Epidermal melanocyte (primary cell): Measurements from ENCODE around the gene TTC24.
A peak's percentile ranks its signal among the peaks of the same experiment; 100 is the strongest.
"Not testable (repeated sequence)": the region's sequence is repeated elsewhere in the genome, so short reads cannot be mapped to it uniquely, and the experiment has no call there.

Experiments used
- DNase-seq: peaks from one replicate; pipeline ENCODE4 v3.0.0; 2011; ENCODE audit warnings: low spot score; ENCODE audit not compliant: insufficient read length

TTC24 gene

DNA sequence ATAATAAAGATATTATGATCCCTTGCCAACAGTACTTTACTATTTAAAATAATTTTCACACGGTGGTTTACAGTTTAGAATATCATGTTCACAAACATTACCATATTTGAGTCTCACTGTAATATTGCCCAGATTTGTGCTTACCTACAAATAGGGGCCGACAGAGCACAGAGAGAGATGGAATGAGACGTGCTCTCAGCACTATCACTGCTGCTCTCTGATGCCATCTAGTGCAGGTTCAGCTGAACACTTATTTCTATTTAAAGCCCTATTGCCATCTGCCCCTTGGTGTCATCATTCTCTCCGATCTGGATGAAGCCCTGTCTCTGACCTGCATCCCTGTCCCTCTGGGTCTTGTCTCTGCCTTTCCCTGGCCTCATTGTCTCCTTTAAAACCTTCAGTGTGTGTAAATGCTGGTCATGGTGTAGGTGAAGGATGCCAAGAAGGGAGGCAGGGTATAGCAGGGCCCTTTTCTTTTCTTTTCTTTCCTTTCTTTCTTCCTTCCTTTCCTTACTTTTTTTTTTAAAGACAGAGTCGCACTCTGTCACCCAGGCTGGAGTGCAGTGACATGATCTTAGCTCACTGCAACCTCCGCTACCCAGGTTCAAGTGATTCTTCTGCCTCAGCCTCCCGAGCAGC lies 28.6 kb downstream of the TTC24 start:
- no peak for DNase-seq

DNA sequence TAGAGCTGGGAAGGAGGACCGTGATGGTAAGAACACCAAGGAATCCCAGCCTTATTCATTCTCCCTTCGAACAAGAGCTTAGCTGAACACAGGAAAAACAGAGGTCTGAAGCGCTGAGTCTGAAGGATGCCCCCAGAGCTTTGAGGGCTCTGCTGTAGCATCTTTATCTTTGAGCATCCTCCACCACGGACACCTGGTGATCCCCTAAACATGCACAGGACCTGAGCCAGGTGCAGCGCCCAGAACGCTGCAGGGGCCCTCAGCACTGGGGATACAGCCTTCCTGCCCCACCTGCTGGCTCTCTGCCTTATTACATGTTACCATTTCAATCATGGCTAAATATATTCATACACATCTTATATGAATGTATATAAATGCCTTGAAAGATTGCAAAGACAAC lies 29.5 kb downstream of the TTC24 start:
- no peak for DNase-seq

DNA sequence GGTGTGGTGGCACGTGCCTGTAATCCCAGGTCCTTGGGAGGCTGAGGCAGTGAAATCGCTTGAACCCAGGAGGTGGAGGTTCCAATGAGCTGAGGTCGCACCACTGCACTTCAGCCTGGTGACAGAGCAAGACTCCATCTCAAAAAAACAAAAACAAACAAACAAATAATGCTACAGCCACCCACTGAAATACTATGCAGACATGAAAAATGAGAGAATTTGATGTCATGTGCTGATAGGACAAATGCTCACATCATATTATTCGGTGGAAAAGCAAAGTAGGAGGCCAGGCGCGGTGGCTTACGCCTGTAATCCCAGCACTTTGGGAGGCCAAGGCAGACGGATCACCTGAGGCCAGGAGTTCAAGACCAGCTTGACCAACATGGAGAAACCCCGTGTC lies 30.5 kb downstream of the TTC24 start:
- DNase-seq: not testable (repeated sequence)

DNA sequence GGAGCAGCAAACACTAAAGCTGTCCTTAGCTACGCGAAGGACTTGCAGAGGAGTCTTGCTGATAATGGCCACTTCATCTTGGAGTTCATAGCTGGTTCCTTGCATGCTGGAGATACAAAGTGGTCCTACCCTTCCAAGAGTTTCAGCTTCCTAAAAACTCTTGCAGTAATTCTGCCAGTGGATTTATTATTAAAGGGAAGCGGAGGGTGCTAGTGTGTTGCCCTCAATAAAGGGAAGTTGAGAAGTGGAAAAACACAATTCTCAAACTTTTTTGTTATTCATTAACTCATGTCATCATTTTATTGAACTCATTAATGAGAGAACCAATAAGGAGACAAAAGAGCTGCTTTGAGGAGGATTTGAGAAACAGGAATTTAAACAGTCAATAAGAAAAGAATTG lies 33.1 kb downstream of the TTC24 start:
- no peak for DNase-seq

DNA sequence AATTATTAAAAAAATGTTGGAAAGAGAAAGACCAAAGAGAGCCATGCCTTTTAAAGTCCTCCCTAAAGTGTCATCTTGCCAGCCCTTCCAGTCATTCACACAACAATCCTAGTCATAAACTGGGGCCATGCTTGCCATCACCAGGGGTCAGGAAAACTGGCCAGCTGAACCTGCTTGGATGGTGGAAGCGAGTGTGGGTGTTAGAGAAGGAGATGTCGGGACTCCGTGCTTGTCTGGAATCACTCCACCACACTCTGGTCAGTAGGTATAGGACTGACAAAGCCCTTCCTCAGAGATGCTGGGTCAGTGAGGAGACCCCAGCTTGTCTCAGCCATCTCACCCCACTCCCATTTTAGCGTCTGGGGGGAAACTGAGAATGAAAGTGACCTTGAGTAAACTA lies 36.4 kb downstream of the TTC24 start:
- DNase-seq: no peak

DNA sequence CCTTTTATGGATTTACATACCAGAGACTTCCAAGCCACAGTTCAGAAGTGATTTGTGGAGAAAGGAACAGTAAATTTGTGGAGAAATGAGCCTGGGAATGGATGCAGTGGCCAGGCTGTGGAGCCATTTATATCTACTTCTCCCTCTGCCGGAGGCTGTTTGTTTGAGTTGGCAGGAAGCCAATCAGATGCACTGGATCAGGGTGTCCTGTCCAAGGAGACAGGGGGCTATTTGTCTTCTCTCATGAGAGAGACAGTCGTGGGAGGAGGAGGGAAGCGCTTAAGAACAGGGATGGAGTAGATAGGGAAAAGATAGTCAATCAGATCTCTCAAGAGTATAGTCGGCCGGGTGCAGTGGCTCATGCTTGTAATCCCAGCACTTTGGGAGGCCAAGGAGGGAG lies 36.9 kb downstream of the TTC24 start:
- peak; percentile 86 for DNase-seq

DNA sequence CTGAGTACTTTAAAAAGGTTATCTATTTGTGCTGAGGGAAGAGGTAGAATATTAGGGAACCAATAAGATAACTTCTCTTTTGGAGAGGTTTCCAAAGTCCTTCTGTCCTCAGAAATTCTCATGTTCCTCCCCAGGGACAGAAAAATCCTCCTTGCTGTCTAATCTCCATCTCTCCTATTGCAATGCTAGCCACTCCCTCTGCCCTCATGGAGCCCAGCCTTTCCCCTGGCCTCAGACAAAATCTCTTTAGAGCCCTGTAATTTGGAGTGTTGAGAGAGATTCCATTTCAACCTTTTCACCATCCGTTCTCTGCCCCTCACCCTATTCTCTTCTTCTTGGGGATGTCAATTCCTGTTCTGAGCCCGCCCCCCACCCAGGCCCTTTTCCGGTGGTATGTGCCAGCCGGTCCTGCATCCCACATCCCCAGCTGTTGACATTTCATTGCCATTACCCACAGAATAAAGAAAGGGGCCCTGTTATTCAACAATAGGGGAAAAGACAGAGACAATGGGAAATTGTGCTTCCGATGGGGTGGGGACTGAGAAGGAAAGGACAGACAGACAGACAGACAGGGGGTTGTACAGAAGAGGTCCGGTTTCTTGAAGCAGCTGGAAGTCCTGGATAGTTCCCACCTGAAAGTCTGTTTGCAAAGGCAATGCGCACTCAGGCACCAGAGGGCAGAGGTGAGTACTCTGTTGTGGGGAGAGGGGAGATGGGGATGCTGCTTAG lies 39.5 kb downstream of the TTC24 start, which contains the start of gene HAPLN2:
Gene HAPLN2 (plus strand): TSS at position 563 of the 729 bp plus-strand sequence. CDS start 4,076 bp downstream, outside the sequence.
- no peak for DNase-seq

DNA sequence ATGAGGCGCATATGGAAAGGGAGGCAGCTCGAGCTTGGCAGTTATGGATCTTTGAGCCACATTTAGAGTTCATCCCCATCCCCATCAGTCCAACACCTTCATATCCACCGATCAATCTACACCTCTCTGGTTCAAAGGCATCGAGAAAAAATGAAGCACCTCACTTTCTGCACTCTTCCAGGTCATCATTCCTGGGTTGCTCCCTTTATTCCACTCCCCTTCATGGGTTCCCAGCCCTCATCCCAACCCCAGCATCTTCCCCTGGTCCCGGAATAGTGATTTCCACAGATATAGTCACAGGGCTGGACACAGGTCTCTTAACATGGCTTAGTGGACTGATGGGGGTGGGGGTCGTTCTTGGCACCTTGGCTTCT lies 40.0 kb downstream of the TTC24 start:
- DNase-seq: no peak

DNA sequence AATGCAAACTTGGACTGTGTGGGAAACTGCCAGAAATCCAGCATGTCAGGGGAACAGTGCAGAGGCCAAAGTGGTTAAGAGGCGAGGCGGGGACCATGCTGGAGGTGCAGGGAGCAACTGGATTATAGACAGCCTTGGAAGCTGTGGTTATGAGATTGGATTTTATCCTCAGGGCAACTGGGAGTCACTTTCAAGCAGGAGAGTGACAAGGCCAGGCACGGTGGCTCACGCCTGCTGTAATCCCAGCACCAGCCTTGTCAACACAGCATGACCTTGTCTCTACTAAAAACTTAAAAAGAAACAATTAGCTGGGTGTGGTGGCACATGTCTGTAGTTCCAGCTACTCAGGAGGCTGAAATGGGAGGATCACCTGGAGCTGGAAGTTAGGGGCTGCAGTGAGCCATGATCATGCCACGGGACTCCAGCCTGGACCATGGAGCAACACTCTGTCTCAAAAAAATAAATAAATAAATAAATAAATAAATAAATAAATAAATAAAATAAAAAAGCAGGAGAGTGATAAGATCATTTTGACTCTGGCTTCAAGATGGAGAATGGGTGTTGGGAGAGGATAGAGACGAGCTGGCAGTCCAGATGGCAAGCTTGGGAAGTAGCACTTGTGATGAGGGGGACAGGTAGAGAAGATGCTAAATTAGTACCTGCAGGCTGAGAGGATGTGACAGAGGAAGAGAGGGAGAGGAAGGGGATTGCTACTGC lies 43.2 kb downstream of the TTC24 start:
- no peak for DNase-seq

DNA sequence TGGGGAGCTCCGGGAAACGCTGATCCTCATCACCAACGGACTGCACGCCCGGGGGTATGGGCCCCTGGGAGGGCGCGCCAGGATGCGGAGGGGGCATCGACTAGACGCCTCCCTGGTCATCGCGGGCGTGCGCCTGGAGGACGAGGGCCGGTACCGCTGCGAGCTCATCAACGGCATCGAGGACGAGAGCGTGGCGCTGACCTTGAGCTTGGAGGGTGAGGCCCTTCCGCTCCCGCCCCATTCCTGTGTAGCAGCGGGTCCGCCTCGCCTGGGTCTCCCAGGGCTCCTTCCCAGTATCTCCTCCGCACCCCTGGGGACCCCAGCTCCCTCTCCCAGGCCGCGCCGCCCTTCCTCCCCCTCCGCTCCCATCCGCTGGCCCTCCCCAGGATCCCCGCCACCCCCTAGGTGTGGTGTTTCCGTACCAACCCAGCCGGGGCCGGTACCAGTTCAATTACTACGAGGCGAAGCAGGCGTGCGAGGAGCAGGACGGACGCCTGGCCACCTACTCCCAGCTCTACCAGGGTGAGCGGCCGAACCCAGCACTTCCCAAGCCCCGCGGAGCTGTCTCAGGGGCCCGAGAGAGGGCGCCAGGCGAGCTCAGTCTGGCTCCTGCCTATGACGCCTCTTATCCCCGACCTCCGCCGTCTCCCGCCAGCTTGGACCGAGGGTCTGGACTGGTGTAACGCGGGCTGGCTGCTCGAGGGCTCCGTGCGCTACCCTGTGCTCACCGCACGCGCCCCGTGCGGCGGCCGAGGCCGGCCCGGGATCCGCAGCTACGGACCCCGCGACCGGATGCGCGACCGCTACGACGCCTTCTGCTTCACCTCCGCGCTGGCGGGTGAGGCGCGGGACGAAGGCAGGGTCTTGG lies 44.7 kb downstream of the TTC24 start:
- no peak for DNase-seq

DNA sequence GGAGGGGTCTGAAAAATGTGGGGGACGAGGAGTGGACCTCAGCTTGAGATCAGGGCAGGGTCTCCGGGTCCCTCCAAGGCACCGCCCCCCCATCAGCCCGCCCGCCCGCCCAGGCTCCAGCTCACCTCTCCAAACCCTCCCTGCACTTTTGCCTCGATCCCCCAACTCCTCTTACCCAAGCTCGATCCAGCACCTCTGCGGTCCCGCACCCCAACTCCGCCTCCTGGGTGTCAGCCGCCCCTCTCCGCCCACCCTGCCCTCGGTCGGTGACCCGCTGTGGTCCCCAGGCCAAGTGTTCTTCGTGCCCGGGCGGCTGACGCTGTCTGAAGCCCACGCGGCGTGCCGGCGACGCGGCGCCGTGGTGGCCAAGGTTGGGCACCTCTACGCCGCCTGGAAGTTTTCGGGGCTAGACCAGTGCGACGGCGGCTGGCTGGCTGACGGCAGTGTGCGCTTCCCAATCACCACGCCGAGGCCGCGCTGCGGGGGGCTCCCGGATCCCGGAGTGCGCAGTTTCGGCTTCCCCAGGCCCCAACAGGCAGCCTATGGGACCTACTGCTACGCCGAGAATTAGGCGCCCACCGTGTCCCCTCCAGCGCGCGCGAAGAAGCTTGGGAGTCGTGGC lies 45.4 kb downstream of the TTC24 start:
- no peak for DNase-seq

DNA sequence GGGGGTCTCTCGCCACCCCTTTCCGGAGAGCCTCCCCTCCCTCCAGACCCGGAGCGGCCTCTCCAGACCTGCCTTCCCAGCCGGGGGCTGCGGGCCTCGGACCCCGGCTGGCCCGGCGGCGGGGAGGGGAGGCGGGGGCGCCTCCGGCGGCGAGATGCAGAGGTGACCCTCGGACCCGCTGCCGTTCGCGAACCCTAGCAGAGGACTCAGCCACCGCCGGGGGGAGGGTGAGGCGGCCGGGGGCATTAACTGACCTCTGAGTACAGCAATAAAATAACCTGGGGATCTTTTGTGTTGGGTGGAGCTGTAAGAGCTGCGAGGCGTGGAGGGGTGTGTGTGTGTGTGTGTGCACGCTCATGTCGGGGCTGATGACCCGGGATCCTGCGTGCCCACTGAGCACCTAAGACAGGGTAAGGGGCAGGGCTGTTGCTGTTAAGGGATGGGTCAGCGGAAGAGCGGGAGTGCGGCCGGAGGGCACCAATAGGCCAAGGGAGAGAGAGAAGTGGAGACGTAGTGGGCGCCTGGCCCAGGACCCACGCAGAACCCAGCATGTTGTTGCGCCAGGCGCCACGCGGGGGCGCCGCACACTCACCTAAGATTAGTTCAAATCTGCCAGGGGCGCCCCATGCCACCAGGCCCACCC lies 46.0 kb downstream of the TTC24 start:
- no peak for DNase-seq

DNA sequence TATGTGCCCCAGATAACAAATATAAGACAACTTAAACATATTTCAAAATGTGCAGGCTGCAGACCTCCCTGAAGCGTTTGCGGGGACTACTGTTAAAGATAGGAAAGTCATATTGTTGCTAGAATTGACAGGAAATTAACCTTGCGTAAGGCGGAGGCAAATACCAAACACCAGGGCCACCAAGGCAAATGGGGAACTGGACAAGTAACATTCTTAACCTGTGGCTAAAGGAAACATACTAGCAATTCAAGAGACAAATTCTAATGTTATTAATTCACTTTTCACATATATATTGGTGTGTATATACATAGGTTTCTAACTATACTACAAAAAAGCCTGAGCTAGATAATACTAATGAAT lies 46.5 kb downstream of the TTC24 start:
- DNase-seq: no peak

DNA sequence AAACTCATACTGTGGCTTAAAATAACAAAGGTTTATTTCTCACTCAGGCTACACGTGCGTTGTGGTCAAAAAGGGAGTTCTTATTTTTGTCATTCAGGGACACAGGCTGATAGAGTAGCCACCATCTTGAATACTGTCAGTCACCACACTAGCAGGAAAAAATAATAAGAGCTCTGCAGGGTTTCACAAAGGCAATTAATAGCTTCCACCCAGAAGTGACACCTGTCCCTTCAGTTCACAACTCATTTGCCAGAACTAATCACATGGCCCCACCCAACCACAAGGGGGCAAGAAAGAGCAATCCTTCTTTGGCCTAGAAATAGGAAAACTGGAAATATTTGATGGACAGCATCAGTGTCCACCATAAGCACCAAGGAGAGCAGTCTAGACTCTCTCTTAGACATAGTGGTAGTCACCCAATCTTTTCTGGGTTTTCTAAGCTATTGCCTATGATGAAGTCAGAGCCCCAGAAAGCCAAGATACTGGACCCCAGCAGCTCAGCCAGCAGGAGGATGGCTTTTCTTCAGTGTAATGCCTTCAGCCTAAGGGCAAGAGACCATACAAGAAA lies 47.9 kb downstream of the TTC24 start:
- DNase-seq: no peak

DNA sequence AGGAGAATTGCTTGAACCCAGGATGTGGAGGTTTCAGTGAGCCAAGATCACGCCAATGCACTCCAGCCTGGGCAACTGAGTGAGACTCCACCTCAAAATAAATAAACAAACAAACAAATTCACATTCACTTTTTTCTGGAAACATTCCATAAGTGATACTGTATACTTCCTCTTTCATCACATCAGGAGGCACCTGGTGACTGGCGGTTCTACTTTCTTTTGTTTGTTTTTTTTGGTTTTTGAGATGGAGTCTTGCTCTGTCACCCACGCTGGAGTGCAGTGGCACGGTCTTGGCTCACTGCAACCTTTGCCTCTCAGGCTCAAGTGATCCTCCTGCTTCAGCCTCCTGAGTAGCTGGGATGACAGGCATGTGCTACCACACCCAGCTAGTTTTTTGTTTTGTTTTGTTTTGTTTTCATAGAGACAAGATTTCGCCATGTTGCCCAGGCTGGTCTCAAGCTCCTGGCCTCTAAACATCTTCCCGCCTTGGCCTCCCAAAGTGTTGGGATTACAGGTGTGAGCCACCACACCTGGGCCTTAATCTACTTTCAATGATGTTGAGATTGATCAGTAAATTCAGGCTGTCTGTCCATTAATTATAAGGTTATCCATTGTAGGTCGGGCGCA lies 50.4 kb downstream of the TTC24 start:
- no peak for DNase-seq

DNA sequence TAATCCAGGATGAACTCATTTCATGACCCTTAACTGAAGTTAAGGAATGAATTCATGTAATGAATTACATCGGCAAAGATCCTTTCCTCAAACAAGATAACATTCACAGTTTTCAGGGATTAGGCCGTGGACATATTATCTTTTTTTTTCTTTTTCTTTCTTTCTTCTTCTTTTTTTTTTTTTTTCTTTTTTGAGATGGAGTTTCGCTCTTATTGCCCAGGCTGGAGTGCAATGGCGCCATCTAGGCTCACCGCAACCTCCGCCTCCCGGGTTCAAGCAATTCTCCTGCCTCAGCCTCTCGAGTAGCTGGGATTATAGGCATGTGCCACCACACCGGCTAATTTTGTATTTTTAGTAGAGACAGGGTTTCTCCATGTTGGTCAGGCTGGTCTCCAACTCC lies 51.6 kb downstream of the TTC24 start:
- DNase-seq: not testable (repeated sequence)

DNA sequence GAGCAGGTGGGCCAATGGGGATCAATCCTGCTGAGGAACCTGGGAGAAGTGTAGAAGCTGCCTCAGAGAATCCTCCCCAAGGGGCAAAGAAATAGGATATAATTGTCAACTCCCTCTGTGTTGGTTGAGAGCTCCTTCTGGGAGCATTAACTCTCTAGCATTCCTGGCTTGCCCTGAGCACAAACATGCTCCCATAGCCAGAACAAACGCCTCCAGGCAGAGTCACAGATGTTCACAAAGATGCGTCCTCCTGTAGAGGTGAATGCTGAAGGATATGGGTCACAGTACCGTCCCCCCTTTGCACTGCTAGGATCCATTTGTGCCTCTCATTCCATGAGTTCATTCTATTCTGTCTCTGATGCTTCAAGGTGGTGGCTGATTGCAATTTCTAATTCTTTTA lies 52.8 kb downstream of the TTC24 start:
- DNase-seq: no peak
